ENCODE data around the gene STAMBPL1.
"Not testable (repeated sequence)": the region's sequence is repeated elsewhere in the genome, so short reads cannot be mapped to it uniquely, and the experiment has no call there.

Gene STAMBPL1

GRCh38 chr10:88858491-88858890 lies 21.6 kb upstream of the STAMBPL1 start:
- no peak for DNase-seq

GRCh38 chr10:88861036-88861435 lies 19.0 kb upstream of the STAMBPL1 start:
- DNase-seq, result no peak

GRCh38 chr10:88865281-88865876 lies 14.7 kb upstream of the STAMBPL1 start:
- DNase-seq, result no peak

GRCh38 chr10:88866454-88866853 lies 13.6 kb upstream of the STAMBPL1 start:
- no peak for DNase-seq

GRCh38 chr10:88870089-88870488 lies 10.0 kb upstream of the STAMBPL1 start:
- no peak for DNase-seq

GRCh38 chr10:88873757-88874156 lies 6.3 kb upstream of the STAMBPL1 start:
- DNase-seq, result no peak

- no peak for DNase-seq
Observed at GRCh38 chr10:88874281-88874680, 5.8 kb upstream of the STAMBPL1 start.

GRCh38 chr10:88875081-88875480 lies 5.0 kb upstream of the STAMBPL1 start:
- DNase-seq, result no peak

GRCh38 chr10:88877298-88877697 lies 2.7 kb upstream of the STAMBPL1 start:
- DNase-seq, result no peak

GRCh38 chr10:88880282-88881076 lies 434 bp downstream of the STAMBPL1 start:
- DNase-seq, result peak; percentile 49

GRCh38 chr10:88881320-88881719 lies 1.3 kb downstream of the STAMBPL1 start:
- no peak for DNase-seq

- no peak for DNase-seq
Observed at GRCh38 chr10:88881922-88882645, 2.0 kb downstream of the STAMBPL1 start.

- DNase-seq, result not testable (repeated sequence)
Observed at GRCh38 chr10:88882646-88883447, 2.8 kb downstream of the STAMBPL1 start.

GRCh38 chr10:88883448-88883809 lies 3.4 kb downstream of the STAMBPL1 start:
- DNase-seq, result no peak

- no peak for DNase-seq
Observed at GRCh38 chr10:88886557-88886956, 6.5 kb downstream of the STAMBPL1 start.

GRCh38 chr10:88888810-88889445 lies 8.9 kb downstream of the STAMBPL1 start:
- DNase-seq, result no peak

GRCh38 chr10:88889559-88890337 lies 9.7 kb downstream of the STAMBPL1 start:
- DNase-seq, result no peak

- DNase-seq, result no peak
Observed at GRCh38 chr10:88890681-88891381, 10.8 kb downstream of the STAMBPL1 start.

- DNase-seq, result no peak
Observed at GRCh38 chr10:88892222-88892967, 12.3 kb downstream of the STAMBPL1 start.

- no peak for DNase-seq
Observed at GRCh38 chr10:88893611-88894010, 13.6 kb downstream of the STAMBPL1 start.

Measured in 8988T (cell line).